ENCODE data around the gene CDH4. TPM values are rescaled to one million over a fixed set of nuclear protein-coding genes. Genes with fewer than 3 reads are reported as not detected.

The CDH4 gene
- total RNA-seq, 1 donor from 2014 or later = not detected

DNA sequence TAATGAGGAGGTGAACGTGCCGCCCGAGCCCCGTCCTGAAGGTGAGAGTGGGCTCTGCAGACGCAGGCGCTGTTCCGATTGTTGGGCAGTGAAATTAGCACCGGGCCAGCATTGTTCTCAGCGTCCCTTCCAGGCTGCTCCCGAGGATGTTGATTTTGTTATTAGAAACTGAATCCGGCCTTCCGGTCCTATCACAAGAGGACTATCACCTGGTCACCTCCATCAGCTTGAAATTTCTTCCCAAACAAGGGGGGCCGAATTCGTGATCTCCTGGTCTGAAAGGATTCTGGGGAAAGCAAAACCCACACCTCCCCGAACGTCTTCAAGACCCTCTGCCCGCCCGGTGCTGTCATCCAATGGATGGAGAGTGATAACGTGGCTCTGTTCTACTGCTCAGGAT is 627.6 kb downstream of the CDH4 start:
- Histone ChIP-seq H3K27ac (no peak overlapping the region), H3K4me1 (no peaks in the 10 kb centered on the region), H3K4me3 (no peak overlapping the region), H3K9me3 (no peaks in the 10 kb centered on the region), H3K36me3 (no peaks in the 10 kb centered on the region), H3K27me3 (no peaks in the 10 kb centered on the region)
- intact Hi-C loops (cut with DNase I) = no loop called here
- no peak for DNase-seq (ENCODE audit: low spot score in 2 of 2)
- TF ChIP-seq, protein P1, sequence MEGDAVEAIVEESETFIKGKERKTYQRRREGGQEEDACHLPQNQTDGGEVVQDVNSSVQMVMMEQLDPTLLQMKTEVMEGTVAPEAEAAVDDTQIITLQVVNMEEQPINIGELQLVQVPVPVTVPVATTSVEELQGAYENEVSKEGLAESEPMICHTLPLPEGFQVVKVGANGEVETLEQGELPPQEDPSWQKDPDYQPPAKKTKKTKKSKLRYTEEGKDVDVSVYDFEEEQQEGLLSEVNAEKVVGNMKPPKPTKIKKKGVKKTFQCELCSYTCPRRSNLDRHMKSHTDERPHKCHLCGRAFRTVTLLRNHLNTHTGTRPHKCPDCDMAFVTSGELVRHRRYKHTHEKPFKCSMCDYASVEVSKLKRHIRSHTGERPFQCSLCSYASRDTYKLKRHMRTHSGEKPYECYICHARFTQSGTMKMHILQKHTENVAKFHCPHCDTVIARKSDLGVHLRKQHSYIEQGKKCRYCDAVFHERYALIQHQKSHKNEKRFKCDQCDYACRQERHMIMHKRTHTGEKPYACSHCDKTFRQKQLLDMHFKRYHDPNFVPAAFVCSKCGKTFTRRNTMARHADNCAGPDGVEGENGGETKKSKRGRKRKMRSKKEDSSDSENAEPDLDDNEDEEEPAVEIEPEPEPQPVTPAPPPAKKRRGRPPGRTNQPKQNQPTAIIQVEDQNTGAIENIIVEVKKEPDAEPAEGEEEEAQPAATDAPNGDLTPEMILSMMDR (IDR thresholded peaks at IDR 0.05) = no peak

DNA sequence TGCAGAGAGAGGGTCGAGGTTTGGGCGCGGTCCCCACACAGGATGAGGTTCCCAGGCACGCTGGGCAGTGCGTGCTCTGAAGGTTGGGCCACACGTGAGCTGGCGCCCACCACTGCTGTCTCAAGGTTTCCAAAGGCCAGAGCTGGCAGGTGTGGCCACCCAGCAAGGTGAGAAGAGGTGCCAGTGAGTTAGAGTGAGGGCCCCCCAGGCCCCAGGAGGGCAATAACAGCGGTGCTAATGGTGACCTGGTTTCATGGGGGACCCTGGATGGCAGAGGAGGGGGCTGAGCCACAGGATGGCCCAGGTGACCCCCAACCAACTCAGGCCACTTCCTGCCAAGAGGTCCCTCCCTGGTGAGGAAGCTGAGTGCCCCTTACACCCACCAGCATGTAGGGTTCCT is 628.6 kb downstream of the CDH4 start:
- no peak overlapping the region for H3K27ac ChIP-seq
- TF ChIP-seq, protein P1 (IDR thresholded peaks at IDR 0.05) = no peak
- no peaks in the 10 kb centered on the region for H3K36me3 ChIP-seq
- H3K4me1 ChIP-seq = no peaks in the 10 kb centered on the region
- no peak for DNase-seq (ENCODE audit: low spot score in 2 of 2)
- no peak overlapping the region for H3K4me3 ChIP-seq
- no peaks in the 10 kb centered on the region for H3K27me3 ChIP-seq
- intact Hi-C loops (cut with DNase I) = no loop called here
- H3K9me3 ChIP-seq = no peaks in the 10 kb centered on the region

DNA sequence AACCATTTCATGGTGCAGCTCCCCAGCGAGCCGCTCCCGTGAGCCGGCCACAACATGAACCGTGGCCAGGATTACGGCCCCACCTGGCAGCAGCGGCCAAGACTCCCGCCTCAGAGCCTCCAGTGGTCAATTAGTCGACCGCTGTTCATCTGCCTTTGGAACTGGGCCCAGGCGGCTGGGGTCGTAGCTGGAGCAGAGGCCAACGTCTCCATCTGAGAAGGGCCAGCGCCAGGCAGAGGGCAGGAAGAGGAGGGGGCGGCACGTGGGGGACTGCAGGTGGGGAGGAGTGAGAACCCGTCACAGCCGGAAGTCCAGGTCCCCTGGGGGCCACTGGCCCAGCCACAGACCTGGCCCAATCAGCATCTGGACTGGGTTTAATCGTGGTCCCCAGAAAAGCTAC is 629.4 kb downstream of the CDH4 start:
- TF ChIP-seq, protein P1 (IDR thresholded peaks at IDR 0.05) = no peak
- no peaks in the 10 kb centered on the region for H3K4me1 ChIP-seq
- no peaks in the 10 kb centered on the region for H3K36me3 ChIP-seq
- H3K4me3 ChIP-seq = no peak overlapping the region
- H3K27ac ChIP-seq = no peak overlapping the region
- no peak for DNase-seq (ENCODE audit: low spot score in 2 of 2)
- intact Hi-C loops (cut with DNase I) = no loop called here
- H3K9me3 ChIP-seq = no peaks in the 10 kb centered on the region
- H3K27me3 ChIP-seq = no peaks in the 10 kb centered on the region

DNA sequence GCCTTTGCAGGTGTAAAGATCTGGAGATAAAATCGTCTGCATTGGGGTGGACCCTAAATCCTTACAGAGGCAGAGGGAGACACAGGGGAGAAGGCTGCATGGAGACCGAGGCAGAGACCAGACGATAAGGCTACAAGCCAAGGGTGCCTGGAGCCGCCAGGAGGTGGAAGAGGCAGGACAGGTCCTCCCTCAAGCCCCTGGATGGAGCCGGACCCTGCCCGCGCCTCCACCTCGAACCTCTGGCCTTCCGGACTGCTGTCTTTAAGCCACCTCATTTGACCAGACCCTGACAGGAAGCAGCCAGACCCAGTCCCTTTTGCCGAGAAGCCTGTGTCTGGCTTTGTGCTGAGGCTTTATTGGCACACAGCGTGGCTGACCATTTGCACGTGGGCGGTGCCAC is 629.8 kb downstream of the CDH4 start:
- TF ChIP-seq, protein P1 (IDR thresholded peaks at IDR 0.05) = no peak
- no peak overlapping the region for H3K27ac ChIP-seq
- H3K9me3 ChIP-seq = no peaks in the 10 kb centered on the region
- no peaks in the 10 kb centered on the region for H3K27me3 ChIP-seq
- intact Hi-C loops (cut with DNase I) = no loop called here
- no peak for DNase-seq (ENCODE audit: low spot score in 2 of 2)
- H3K4me3 ChIP-seq = no peak overlapping the region
- H3K4me1 ChIP-seq = no peaks in the 10 kb centered on the region
- H3K36me3 ChIP-seq = no peaks in the 10 kb centered on the region

DNA sequence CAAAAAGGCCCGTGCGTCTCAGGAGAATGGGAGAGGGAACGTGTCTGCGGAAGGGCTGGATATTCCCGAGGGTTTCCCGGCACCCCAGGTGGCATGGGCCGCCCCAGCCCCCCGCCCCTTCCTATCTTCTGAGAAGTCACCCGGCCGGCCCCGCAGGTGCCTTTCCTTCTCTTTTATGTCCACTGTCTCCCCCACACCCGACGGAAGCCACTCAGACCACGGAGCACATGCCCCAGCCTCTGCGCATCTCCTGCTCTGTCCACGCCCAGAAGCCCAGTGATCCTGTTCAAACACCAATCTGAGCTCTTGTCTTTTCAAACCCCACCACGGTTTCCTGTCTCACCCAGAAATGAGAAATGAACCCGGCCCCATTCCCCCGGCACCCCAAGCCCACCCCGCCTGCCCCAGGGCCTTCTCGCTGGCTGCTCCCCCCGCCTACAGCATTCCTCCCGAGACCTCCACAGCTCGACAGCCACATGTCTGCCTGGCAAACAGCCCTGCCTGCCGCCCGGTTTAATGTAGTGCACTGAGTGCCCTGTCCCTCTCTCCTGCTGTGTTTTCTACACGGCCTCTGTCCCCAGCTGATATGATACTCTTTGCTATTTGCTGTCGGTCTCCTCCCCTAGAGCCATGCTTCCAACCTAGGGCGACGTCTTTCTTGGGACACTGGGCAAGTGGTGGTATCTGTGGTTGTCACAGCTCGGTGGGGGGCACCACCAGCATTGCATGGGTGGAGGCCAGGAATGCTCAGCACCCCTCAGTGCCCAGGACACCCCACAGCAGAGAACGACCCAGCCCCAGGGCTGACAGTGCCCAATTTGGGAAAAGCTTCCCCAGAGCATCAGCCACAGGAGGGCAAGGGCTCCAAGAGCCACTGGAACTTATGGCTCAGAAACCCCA is 630.9 kb downstream of the CDH4 start:
- Histone ChIP-seq H3K27me3 (no peaks in the 10 kb centered on the region), H3K36me3 (no peaks in the 10 kb centered on the region), H3K4me3 (no peak overlapping the region), H3K27ac (no peak overlapping the region), H3K9me3 (no peaks in the 10 kb centered on the region), H3K4me1 (no peaks in the 10 kb centered on the region)
- intact Hi-C loops (cut with DNase I) = no loop called here
- TF ChIP-seq, protein P1 (IDR thresholded peaks at IDR 0.05) = no peak
- DNase-seq (ENCODE audit: low spot score in 2 of 2) = no peak
